ENCODE data around the gene RPSA. TPM values are rescaled to one million over a fixed set of nuclear protein-coding genes. Genes with fewer than 3 reads are reported as not detected.

Gene RPSA
- total RNA-seq, 1 experiment from 2014 or later, result 2,486 TPM

GRCh38 chr3:39408493-39409372 lies 2.2 kb downstream of the RPSA start:
- Histone ChIP-seq H3K4me1 (ENCODE audit: control insufficient read depth in 1 of 2, insufficient read depth in 2 of 2, low read length in 2 of 2) (peaks cover 11 to 35% of the 10 kb centered on the region in 2 experiments), H3K27ac (ENCODE audit: low read depth, low read length) (peak overlapping the region; percentile 89), H3K79me2 (ENCODE audit: insufficient read depth, low read length) (peaks cover 51% of the 10 kb centered on the region), H3K9me2 (ENCODE audit: insufficient read depth) (no peaks in the 10 kb centered on the region), H3K9ac (ENCODE audit: low read length) (peak overlapping the region; percentile 87), H3K36me3 (ENCODE audit: control insufficient read depth in 1 of 2, insufficient read depth in 2 of 2, low read length in 2 of 2) (peaks cover 50 to 67% of the 10 kb centered on the region in 2 experiments), H3K27me3 (ENCODE audit: insufficient read depth, low read length) (no peaks in the 10 kb centered on the region), H3K4me2 (ENCODE audit: low read length) (peak overlapping the region; percentile 89), H4K20me1 (ENCODE audit: insufficient read depth) (peaks cover 45% of the 10 kb centered on the region; the same call in 1 of the 2 replicates), H2AFZ (ENCODE audit: low read depth, low read length, poor library complexity, severe bottlenecking) (no peak overlapping the region), H3K9me3 (ENCODE audit: control insufficient read depth in 1 of 2, insufficient read depth in 1 of 2, low read depth in 1 of 2, low read length in 2 of 2) (no peaks in the 10 kb centered on the region), H3K4me3 (replicated peaks in 1 of 2; ENCODE audit: low read depth in 1 of 2, low read length in 2 of 2) (peak overlapping the region; percentile 73 to 98; a peak in 3 of 4 replicates)
- no peak for TF ChIP-seq JUND (IDR thresholded peaks at IDR 0.05)
- TF ChIP-seq, protein P1, sequence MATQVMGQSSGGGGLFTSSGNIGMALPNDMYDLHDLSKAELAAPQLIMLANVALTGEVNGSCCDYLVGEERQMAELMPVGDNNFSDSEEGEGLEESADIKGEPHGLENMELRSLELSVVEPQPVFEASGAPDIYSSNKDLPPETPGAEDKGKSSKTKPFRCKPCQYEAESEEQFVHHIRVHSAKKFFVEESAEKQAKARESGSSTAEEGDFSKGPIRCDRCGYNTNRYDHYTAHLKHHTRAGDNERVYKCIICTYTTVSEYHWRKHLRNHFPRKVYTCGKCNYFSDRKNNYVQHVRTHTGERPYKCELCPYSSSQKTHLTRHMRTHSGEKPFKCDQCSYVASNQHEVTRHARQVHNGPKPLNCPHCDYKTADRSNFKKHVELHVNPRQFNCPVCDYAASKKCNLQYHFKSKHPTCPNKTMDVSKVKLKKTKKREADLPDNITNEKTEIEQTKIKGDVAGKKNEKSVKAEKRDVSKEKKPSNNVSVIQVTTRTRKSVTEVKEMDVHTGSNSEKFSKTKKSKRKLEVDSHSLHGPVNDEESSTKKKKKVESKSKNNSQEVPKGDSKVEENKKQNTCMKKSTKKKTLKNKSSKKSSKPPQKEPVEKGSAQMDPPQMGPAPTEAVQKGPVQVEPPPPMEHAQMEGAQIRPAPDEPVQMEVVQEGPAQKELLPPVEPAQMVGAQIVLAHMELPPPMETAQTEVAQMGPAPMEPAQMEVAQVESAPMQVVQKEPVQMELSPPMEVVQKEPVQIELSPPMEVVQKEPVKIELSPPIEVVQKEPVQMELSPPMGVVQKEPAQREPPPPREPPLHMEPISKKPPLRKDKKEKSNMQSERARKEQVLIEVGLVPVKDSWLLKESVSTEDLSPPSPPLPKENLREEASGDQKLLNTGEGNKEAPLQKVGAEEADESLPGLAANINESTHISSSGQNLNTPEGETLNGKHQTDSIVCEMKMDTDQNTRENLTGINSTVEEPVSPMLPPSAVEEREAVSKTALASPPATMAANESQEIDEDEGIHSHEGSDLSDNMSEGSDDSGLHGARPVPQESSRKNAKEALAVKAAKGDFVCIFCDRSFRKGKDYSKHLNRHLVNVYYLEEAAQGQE (IDR thresholded peaks at IDR 0.05; ENCODE audit: low read depth), result no peak
- 0 out of 2 replicates have a peak, but pooled peaks have one; percentile 21 for TF ChIP-seq SIN3A (IDR thresholded peaks at IDR 0.05; ENCODE audit: low read depth)
- RAD21 ChIA-PET (ENCODE audit: low non-redundant PET in 1 of 2, low total read pairs in 2 of 2, uncharacterized antibody in 2 of 2, unreplicated experiment in 2 of 2), result no interaction called here
- CTCF ChIA-PET, result no interaction called here
- no TSS peak for BruUV-seq (replicated peaks)
- no peak for ATAC-seq
- POLR2A ChIA-PET, result interaction anchor here (0.7 to 1.0 kb wide), 3 partner anchors 16 to 1100 kb away, joined by 3 read pairs; no protein-coding TSS in a partner anchor
- DNase-seq (ENCODE audit: low read depth, low spot score), result no peak
- intact Hi-C loops (cut with micrococcal nuclease), result no loop called here
